Subcutaneous adipose tissue (tissue), 4 donors: ENCODE measurements around the gene ACOX3. TPM values are rescaled to one million over a fixed set of nuclear protein-coding genes. Genes with fewer than 3 reads are reported as not detected.

Source experiments
- total RNA-seq, 4 donors: library from RNA; depleted of rRNA; stranded (reverse); fragments of >200 nt; gene quantifications; one replicate each; pipeline ENCODE4 v1.1.0, GENCODE V29; 2016
- TF ChIP-seq, protein P1 (sequence below): fragments of 450-650 bp; IDR thresholded peaks from one replicate; pipeline ENCODE4 v1.5.1; 2016; ENCODE audit warnings: low read depth, mild to moderate bottlenecking, control low read depth, antibody characterized with exemption, moderate library complexity

The ACOX3 gene
- total RNA-seq, 4 donors from 2014 or later = 12.2 to 33.7 (median 17.3) TPM

DNA sequence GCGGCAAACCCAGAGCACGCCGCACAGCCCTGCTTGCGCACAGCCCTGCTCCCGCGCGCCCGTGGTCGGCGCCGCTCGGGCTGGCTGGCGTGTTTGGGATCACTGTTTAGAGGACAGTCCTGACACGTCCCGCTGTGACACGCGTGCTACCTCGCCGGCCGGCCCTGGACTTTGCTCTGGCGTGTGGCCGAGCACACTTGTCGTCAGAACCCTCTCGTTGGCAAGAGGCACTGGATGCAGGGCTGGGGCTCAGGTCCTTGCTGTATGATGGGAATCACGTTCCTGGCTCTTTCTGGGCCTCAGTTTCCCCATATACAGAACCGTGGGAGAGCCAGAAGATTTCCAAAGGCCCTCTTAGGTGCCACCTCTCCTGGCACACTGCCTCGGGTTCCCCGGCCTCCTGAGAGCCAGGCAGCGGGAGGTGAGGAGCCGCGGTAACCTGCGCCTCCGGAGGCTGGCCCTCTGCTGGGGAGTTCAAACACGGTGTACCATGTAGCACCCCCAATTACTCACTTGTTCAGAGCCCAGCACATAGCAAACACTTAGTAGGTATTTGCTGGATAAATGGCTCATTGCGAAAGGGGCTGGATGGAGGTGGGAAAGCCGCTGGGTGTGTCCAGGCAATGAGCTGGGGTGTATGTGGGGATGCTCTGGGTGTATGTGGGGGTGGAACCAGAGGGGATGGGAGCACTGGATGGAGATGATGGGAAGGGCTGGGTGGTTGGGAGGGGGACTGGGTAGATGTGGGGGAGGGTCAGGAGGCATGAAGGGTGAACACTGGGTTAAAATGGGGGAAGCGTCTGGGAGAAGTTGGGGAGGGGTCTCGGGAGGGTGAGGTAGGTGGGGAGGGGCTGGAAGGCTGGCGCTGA is 94.3 kb downstream of the ACOX3 start:
- TF ChIP-seq, protein P1, sequence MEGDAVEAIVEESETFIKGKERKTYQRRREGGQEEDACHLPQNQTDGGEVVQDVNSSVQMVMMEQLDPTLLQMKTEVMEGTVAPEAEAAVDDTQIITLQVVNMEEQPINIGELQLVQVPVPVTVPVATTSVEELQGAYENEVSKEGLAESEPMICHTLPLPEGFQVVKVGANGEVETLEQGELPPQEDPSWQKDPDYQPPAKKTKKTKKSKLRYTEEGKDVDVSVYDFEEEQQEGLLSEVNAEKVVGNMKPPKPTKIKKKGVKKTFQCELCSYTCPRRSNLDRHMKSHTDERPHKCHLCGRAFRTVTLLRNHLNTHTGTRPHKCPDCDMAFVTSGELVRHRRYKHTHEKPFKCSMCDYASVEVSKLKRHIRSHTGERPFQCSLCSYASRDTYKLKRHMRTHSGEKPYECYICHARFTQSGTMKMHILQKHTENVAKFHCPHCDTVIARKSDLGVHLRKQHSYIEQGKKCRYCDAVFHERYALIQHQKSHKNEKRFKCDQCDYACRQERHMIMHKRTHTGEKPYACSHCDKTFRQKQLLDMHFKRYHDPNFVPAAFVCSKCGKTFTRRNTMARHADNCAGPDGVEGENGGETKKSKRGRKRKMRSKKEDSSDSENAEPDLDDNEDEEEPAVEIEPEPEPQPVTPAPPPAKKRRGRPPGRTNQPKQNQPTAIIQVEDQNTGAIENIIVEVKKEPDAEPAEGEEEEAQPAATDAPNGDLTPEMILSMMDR = no peak

DNA sequence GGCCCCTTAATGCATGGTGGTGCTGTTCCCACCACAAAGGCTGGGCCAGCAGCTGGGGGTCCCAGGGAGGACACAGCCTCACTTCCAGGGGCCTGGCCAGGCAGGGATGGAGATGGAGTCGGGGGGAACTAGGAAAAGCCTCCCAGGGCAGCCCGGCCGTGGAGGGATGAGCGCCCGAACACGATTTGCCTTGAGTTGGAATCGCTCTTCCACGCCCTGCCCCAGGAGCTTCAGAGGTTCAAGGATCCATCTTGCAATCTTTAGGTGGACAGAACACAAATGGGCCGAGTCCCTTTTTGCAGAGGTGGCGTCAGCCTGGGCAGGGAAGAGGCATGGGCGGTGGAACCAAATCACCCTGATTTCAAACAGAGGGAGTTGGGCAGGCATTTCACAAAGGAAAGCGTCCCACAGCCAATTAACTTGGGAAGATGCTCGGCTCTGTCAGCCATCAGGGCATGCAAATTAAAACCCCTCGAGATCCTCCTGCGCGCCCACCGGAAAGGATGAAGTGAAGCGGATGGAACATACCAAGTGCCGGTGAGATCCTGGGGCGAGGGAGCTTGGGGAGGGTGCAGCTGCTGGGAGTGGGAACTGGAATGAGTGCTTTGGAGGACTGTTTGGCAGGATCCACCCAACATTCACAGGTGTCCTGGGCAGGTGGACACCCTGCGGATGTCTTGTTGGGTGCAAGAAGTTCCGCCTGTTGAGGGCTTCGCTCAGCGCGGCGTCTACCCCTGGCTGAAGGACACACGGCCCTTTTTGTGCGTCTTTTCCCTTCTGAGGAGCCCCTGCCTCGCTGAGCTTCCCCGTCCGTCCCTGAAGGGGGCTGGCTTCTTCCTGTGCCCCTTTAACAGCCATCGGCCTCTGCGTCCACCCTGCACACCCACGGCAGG is 95.2 kb downstream of the ACOX3 start:
- TF ChIP-seq, protein P1 = no peak

DNA sequence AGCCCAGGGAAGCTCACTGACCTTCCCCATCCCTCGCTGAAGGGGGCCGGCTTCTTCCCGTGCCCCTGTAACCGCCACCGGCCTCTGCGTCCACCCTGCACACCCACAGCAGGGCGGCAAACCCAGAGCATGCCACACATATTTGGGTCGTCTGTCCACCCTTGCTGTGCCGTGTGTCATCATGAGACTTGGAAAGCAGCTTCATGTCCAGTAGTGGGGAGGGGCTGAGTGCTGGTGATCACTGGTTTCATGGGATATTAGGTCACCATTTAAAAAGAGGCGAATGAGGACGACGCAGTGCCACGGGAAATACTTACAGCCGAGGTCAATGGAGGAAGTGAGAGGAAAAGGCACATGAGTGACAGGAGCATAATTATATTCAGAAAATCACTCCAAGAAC is 96.1 kb downstream of the ACOX3 start:
- TF ChIP-seq, protein P1 = no peak

DNA sequence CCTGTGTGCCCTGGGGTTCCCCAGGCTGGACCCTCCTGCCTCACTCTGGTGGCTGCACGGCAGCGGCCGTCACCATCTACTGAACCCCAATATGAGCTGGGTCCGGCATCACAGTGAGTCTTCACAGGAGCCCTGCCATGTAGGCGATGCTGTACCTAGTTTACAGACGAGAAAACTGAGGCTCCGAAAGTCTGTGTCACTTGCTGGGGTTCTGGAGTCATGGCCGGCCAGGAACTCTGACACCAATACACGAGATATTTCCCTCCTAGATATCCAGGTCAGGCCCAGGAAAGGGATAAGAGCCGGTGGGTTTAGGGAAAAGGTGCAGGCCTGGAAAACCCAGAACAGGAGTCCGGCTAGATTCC is 96.6 kb downstream of the ACOX3 start:
- TF ChIP-seq, protein P1 = no peak

DNA sequence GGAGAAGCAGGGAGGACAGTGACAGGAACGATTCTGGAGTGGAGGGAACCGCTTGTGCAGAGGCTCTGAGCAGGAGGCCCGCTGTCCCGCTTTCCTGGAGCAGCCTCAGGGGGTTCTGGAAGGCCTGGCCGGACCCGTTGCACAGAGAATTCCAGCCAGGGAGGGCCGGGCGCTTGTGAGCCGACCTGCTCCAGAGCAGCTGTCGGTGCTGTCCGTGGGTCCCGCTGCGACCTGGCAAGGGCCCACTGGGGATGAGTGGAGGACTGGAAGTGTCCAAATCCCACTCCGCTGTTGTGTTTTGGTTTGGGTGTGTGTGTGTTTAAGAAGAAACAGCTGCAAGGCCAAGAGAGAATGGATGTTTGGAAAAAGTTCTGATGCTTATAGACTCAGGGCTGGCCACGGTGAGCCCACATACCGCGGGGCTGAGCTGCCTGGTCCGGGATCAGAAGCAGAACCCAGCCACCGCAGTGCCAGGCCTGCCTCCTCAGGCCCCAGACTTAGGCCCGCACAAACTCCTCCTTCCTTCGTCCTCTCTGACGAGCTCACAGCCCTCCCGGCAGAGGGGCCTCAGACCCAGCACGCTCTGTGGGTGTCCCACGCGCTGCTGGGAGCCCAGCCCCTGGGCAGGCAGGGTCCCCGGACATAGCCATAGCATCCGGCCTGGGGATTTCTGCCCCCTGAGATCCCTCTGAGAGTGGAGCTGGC is 97.1 kb downstream of the ACOX3 start:
- TF ChIP-seq, protein P1 = no peak

DNA sequence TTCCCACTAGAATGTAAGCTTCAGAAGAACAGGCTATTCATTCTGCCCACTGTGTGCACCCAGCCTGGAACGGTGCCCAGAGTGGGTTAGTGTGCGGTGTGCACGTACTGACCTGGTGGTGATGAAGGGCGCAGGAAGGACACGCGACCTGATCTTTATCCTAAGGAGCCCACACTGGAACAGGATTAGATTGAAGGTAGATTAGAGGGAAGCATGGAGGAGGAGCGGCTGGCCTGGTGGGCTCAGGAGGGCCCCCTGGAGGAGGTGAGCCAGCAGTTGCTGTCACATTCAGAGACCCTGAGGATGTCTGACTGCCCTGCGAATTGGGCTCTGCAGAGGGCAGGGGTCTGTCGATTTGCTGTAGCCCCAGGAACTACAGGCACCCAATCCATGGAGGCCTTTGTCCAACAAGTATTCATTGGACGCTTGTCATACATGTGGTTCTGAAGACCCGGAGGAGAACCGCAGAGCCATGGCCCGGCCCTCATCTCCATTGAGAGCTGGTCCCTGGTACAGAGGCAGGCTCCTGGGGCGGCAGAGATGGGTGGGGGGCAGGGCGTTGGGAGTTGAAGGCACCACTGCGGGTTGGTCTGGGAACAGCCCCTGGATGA is 97.8 kb downstream of the ACOX3 start:
- TF ChIP-seq, protein P1 = no peak
